Nucleus accumbens (tissue), 56 donors: ENCODE data around the gene CHPF.

ENCODE experiments used
- DNase-seq, 56 donors: peaks; one replicate each; lab custom pipeline; 2025; lab: John Stamatoyannopoulos, UW

Gene CHPF

DNA sequence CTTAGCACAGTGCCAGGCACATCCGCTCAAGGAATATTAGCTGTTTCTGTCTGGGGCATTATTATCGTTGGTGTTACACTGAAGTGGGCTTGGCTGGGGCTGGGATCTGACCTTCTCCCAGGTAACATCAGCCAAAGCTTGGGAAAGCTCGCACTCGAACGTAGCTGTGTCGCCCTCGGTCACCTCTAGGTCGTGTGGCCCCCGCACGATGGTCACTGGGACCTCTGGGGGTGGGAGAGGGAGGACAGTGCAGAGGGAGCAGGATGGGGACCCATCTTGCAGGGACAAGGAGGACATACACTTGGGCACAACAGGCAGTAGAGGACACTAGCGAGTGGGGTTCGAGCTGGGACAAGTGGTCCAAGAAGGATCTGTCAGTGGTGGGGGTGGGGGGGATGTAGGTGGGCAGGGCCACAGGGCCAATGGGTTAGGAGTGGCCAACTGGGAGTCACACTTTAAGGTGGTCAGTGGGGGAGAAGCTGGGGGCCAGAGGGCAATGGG is 9.9 kb upstream of the CHPF start:
- DNase-seq = no peak

DNA sequence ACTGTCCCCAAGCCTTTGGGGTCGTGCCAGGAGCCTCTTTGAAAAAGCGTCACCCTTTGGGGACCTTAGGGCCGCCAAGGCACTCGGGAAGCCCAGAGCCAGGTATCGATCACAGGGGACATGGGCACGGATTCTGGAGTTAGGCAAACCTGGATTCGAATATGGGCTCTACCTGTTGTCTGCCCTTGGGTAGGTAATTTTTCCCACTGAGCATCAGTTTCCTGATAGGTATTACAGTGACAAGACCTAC is 9.5 kb upstream of the CHPF start:
- DNase-seq = no peak

DNA sequence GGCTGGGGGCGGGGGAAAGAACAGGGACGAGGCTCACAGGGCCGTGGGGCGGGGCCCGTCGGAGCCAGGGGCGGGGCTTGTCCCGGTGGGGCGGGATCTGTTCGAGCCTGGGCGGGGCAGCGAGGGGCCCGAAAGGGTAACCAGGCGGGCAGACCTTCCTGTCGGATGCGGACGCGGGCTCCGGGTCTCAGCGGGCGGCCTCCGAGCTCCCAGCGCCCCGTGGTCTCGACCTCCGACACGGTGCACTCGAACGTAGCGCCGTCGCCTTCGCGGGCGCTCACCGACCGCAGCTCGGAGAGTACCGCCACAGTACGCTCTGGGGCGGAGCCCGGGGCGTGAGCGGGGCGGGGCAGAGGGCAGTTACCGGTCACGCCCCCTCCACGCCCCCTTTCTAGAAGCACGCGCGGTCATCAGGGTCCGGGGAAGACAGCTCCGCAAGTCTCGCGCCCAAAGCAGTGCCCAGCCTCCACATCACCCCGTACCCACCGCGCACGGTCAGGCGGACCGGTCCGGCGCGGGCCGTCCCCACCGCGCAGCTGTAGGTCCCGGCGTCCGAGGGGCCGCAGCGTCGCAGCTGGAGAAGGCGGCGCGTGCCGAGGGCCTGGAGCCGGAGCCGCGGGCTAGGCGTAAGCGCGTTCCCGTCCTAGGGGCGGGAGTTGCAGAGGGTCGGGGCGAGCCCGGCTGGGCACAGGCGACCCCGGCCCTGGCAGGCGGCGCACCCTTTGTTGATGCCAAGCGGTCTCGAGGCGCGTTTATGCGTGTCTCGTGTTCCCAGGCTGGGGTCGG is 9.0 kb upstream of the CHPF start:
- peak in 55 of 56 donors; percentile 16 to 94 (median 79) for DNase-seq

DNA sequence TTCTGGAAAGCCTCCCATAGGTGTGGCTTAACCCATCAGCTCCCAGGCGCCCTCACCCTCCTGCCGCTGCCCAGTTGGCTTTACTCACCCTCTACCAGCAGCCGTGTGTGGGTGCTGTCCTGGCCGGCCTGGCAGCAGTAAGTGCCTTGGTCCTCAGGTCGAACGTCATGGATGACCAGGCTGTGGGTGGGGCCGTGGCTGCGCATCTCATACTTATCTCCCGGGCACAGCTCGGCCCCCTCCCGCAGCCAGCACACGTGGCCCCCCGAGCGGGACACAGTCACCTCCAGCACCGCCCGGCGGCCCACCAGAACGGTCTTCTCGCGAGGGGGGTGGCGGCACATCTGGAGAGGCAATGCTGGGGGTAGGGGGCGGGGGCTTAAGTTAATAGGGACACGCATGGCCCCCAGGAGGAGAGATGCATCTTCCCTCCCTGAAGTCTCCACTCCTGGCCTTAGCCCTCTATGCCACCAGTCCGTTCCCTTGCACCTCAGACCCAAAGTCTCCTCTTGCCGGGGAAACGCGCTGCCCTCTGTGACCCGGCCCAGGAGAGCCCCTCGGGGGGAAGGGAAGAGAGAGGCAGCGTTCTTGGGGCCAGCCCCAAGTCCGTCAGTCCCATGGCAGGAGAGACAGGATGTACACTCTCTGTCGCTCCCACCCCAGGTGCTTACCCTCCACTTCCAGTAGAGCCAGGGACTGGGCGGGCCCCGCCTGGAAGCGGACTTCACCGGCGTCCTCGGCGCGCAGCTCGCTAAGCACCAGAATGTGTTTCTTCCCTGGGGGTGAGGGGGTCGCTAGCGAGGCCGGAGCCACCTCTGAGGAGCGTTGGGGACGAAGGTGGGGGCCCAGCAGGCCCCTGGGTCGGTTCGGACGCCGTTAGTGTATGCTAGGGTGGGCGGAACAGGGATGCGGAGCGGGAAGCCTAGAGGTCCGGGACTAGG is 8.1 kb upstream of the CHPF start:
- peak in 9 of 56 donors; percentile 4 to 49 (median 22) for DNase-seq

DNA sequence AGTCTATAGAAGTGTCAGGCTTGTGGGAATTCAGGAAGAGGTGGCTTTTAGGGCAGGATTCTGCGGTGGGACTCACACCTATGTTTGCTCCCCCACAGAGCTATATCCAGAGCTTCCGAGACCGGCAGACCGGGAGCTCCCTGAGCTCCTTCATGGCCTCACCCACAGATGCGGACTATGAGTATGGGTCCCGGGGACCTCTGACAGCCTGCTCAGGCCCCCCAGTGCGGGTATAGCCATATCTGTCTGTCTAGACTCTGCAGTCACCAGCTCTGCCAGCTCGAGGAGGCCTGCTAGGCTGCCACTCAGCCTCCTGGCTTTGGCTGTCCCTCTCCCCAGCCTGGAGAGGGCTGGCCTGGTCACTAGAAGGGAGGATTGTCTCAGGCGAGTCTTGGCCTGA is 6.0 kb upstream of the CHPF start:
- no peak for DNase-seq

DNA sequence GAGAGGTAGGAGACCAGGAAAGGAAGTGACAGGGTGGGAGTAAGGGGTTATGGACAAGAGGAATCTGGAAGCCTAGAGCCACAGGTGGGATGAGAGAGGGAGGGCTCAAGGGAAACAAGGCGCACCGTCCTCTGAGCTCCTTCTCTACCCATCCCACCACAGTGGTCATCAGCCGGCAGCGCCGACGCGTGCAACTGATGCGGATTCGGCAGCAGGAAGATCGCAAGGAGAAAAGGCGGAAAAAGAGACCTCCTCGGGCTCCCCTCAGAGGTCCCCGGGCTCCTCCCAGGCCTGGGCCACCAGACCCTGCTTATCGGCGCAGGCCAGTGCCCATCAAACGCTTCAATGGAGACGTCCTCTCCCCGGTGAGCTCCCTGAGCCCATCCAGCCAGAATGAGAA is 5.4 kb upstream of the CHPF start:
- no peak for DNase-seq

DNA sequence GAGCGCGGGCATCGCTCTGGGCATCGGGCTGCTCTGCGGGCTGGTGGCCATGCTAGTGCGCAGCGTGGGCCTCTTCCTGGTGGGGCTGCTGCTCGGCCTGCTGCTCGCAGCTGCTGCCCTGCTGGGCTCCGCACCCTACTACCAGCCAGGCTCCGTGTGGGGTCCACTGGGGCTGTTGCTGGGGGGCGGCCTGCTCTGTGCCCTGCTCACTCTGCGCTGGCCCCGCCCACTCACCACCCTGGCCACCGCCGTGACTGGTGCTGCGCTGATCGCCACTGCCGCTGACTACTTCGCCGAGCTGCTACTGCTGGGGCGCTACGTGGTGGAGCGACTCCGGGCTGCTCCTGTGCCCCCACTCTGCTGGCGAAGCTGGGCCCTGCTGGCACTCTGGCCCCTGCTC is 4.0 kb upstream of the CHPF start:
- no peak for DNase-seq

DNA sequence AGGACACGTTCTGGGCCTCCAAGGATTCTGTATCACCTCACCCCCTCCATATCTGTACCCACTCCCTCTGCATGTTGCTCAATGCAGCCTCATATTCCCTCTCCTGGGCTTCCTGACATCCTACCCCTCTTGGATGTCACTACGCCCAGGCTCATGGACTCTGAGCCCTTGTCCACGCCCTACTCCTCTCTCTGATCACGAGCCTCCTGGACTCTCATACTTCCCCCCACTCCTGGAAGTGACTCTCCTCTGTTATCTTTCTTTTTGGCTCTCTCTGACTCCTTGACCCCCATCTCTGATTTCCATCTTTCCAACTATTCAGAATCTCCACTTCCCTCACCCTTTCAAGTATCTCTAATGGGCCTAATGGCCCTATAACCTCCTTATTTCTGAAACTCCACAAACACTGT is 2.3 kb upstream of the CHPF start:
- DNase-seq = no peak

DNA sequence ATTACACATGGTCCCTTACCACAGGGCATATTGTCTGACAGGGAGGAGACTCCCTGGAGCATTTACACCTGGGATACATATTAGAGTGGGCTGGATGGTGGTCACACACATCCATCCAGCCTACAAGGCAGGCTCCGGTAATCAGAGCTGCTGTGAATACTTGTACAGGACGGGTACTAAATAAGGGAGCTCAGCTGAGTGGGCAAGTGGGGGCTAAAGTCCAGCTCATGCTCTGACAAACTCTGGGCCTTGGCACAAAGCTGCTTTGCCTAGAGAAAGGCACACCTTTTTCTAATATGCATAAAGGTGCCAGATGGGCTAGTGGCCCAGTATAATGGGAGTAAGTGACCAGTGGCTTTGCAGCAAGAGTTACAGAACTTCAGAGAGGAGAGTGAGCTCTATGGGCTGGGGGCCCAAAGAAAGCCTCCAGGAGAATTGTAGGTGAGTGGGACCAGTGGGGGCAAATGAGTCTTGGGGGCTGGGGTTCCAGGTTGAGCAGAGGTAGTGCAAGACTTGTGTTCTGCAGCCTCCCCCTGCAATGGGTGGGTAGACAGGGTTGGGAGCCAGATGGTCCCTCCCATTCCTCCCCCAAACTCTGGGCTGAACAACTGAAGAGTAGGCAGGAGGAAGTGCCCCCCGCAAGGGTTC is 1.8 kb upstream of the CHPF start:
- DNase-seq = no peak

DNA sequence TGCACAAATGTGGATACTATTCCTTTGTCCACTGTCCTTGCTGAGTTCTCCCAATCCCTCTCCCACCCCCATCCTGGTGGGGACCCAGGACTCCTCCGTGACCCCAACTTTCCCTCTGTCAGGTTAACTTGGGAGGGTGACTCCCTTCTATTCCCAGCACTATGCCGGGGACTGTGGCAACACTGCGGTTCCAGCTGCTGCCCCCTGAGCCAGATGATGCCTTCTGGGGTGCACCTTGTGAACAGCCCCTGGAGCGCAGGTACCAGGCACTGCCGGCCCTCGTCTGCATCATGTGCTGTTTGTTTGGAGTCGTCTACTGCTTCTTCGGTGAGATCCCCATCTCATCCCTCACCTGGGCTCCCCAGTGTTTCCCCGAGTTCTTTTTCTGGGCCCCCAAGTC is 958 bp upstream of the CHPF start:
- no peak for DNase-seq

DNA sequence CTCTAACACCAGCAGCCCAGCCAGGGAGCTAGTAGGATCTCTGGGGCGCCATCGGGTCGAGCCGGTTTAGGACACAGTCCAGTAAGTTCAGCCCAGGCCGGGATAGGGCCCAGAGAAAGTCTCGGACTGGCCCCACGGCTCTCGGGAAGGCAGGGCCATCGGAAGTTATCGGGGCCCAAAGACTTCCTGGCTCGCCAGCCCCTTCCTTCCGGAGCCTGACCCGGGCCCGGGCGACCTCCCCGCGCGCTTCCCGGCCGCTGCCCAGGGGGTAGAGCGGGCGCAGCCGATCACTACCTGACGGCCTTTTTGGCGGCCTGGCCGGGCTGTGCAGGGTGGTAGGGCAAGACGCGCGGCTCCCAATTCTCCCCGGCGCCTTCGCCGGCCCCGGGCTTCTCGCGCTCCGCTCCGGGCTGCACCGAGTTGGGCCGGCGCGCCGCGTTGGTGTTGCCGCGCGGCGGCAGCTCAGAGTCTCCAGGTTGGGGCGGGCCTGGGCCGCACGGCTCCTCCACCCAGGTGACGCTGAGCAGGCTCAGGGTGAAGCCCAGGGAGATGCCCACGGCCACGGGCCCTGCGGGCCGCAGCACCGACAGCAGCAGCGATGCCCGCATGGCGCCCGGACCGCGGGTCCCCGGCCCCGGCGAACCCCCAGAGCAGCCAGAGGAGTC is 546 bp downstream of the CHPF start:
- peak in 8 of 56 donors; percentile 9 to 66 (median 52) for DNase-seq

DNA sequence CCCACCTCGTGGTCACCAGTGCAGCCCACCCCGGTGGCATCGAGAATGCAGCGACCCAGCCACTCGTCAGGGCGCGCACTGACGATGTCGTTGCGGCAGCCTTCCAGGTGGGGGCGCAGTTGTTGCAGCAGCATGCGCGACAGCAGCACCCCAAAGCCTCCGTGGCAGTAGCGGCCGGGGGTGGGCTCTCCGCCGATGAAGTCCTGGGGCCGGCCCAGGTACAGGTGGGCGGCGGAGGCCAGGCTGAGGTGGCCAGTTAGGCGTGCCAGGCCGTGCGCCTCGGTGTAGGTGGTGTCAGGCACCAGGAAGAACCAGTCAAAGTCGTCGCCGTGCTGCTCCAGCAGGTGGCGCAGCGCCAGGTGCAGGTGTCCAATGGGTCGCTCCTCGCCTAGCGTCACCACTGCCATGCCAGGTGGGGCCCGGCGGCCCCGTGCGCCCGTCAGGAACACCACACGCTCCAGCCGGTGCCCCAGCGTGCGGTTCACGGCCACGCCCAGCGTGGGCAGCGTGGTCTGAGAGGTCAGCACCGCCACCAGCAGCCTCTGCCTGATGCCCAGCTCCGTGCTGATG is 1.9 kb downstream of the CHPF start:
- peak in 50 of 56 donors; percentile 12 to 91 (median 68) for DNase-seq

DNA sequence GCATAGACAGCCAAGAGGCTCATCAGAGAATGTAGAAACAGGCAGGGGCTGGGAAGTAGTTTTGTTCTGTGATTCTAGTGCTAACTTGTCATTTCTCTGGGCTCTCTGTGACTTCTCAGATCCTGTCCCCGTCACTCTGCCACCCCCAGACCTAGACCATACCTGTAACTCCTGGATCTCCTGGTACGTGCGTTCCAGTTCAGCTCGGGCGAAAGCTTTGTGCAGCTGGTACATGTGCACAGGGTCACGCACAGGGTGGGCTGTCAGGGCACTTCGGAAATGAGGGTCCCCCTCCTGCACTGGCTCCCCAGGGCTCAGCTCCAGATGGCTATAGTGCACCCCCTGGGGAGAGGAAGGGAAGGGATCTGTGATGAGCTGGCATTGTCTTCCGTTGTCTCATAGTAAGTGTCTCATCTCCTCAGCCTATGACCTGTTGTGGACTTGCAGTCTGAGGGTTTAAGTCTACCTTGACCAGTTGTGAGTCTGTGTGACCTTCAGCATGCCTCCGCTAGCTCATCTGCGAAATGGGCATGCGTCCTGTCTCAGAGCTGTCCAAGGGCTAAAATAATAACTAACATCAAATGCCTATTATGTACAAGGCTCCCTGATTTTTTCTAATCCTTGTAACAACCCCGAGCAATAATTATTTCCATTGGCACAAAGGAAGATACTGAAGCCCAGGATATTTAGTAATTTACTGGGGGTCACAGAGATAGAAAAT is 2.7 kb downstream of the CHPF start:
- no peak for DNase-seq

DNA sequence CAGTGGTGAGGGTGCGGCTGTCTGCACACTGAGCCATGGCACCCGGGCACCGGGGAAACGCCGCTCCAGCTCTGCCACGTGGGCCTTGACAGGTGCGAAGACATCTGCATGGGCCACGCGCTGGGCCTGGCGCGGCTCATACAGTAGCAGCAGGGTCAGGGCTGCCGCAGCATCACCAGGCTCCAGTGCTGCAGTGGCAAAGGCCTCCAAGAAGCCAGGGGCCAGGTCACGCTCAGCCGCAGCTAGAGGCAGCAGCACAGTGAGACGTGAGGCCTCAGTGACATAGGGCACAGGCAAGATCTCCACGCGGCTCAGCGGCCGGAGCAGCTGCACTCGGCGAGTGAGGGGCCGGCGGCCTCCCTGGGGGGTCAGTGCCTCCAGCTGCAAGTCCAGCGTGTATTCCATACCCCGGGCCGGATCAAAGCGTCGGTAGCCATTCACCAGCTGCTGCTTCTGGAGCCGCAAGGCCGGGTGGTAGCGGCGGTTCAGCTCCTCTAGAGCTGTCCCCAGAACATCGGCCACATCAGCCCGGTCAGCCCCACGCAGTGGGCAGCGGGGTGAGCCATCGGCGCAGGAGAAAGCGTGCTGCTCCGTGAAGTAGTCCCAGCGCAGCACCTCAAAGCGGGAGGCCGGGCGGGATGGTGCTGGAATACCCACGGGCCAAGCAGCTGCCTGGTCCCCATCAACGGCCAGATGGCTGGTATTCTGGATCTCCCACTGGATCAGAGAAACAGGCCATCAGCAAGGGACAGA is 3.5 kb downstream of the CHPF start:
- no peak for DNase-seq

DNA sequence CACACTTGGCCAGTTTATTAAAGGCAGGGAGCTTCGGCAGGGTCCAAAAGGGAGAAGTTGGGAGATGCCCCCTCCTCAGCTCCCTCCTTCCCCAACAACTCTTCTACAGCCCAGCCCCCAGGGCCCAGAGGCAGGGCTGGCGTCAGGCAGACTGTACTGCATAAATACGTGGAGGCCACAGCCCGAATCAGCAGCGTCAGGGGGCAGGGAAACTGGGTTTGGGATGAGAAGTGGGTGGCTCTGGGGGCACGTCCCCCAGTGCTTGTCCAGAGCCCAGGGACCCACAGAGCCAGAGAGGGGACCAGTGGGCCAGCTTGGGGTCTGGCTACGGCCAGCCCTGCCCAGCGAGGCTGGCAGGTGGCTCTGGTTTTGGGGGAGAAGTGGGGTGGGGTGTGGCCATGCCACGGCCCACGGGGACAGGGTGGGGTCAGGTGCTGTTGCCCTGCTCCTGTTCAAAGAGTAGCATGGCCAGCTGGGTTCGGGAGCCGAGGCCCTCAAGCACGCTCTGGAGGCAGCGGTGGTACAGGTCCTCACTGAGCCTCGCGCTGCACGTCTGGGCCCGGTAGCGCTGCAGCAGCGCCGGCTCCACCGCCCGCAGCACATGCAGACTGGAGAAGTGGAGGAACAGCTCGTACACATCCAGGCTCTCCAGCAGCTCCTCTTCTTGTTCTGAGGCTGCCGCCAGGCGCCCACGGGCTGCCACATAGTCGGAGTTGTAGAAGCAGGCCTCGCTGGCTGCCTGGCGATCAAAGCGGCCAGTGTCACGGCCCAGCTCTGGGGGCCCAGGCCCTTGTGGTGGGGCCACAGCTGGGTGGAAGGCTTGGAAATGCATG is 4.4 kb downstream of the CHPF start:
- DNase-seq = no peak

DNA sequence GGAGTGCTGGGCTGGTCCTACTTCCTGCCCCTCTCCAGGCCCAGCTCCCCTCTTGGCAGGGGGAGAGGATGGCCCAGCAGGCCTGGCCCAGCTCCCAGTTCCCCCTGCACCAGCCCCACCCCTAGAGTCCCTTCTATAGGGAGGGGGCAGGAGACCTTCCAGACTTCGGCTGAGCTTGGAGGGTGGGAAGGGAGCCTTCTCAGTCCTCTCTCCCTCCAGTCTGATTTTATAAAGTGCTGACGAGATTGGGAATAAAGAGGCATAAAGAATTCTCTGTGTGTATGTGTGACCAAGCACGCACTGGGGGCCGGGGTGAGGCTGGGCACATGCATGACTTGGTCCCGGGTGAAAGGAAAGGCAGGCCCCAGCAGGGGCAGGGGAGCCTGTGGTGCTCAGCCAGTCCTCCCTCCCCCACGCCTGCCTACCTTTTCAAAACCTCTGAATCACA is 5.1 kb downstream of the CHPF start:
- peak in 4 of 56 donors; percentile 21 to 30 (median 28) for DNase-seq

DNA sequence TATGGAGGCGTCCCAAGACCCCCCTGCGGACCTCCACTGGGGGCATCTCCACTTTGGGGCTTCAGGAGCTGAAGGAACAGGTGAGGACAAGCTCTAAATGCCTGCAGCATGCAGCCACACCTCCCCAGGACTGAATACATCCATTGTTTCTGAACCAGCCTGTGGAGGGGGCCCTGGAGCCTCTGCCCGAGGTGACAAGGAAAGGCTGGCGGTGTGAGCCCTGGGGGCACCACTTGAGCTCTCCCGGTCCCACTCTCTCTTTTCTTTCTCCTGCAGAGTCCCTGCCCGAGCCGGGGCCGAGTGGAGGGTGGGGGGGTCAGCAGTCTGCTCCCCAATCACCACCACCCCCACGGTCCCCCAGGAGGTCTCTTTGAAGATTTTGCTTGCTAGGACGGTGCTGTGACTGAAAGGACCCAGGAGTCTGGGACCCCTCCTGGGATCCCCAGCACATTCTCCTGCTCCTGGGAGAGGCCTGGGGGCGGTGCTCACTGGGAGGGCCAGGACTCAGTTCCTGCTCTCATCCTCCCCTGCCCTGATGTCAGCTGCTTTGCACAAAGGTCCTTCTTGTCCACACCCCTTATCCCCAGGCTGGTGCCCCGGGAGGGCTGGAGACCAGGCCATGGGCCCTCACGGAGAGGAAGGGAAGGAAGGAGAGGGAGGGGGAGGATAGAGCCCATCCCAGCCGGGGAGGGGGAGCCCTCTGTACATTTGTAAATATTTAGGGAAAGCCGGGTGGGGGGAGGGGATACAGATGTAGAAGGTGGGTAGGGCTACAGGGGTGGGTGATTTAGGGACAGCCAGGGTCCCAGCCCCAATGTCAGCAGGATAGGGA is 5.7 kb downstream of the CHPF start:
- DNase-seq = no peak
